ES-I3 (cell line): ENCODE measurements around the gene SNRNP70.
A peak's percentile ranks its signal among the peaks of the same experiment; 100 is the strongest.
"Not testable (repeated sequence)": the region's sequence is repeated elsewhere in the genome, so short reads cannot be mapped to it uniquely, and the experiment has no call there.

Source experiments
- H3K36me3 ChIP-seq: 2 replicates; pipeline ENCODE4 v1.6.1; 2013; ENCODE audit warnings: mild to moderate bottlenecking, low read length, control low read depth, moderate library complexity; ENCODE audit not compliant: insufficient read depth
- H3K4me1 ChIP-seq: 2 replicates; pipeline ENCODE4 v1.6.1; 2013; ENCODE audit warnings: mild to moderate bottlenecking, control low read depth, low read length; ENCODE audit not compliant: insufficient read depth
- H3K9ac ChIP-seq: 2 replicates; pipeline ENCODE4 v1.6.1; 2013; ENCODE audit warnings: low read depth, mild to moderate bottlenecking, low read length, moderate library complexity
- H3K9me3 ChIP-seq: 2 replicates; pipeline ENCODE4 v1.6.1; 2013; ENCODE audit warnings: mild to moderate bottlenecking, low read length, moderate library complexity; ENCODE audit not compliant: control insufficient read depth, insufficient read depth

Gene SNRNP70, protein sequence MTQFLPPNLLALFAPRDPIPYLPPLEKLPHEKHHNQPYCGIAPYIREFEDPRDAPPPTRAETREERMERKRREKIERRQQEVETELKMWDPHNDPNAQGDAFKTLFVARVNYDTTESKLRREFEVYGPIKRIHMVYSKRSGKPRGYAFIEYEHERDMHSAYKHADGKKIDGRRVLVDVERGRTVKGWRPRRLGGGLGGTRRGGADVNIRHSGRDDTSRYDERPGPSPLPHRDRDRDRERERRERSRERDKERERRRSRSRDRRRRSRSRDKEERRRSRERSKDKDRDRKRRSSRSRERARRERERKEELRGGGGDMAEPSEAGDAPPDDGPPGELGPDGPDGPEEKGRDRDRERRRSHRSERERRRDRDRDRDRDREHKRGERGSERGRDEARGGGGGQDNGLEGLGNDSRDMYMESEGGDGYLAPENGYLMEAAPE

DNA sequence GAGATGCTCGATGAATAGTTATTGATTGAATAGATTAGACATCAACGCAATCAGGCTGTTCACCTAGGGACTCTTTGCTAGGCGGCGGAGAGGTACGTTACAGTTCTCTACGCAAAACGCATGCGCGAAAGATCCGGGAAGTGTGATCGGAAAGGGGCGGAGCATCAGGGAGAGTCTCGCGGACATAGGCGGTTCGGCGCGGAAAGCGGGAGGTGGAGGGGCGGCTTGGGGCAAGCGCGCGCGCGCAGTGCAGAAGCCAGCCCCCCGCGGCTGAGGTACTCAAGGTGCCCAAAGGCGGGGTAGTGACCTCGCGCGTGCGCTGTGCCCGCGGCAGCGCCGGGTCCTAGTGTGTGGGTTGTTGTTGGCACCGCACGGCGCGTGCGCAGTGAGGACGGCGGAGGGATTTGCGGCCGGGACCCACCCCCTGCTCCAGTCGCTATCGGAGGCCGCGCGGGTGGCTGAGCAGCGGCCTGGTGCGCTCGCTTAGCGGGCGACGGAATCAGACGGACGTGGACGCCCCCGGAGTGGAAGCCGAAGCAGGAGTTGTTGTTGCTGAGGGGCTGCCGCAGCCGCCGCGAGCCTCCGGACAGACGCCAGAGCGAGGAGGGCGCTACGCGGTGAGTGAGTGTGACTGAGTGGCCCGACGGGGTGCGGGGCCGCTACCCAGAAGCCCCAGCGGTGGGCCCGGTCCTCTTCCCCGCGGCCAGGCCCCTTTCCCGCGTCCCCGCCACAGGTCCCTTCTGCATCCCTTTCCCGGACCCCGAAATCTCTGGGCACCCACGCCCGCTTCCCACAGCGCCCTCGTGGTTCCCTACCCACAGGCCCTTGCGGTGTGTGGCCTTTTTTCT, at the start of gene SNRNP70:
SNRNP70 (plus strand) TSS at position 432 of the 848 bp plus-strand sequence. CDS start 964 bp downstream, outside the sequence.
- H3K9ac ChIP-seq = peak within 1 kb of the TSS; percentile 80

DNA sequence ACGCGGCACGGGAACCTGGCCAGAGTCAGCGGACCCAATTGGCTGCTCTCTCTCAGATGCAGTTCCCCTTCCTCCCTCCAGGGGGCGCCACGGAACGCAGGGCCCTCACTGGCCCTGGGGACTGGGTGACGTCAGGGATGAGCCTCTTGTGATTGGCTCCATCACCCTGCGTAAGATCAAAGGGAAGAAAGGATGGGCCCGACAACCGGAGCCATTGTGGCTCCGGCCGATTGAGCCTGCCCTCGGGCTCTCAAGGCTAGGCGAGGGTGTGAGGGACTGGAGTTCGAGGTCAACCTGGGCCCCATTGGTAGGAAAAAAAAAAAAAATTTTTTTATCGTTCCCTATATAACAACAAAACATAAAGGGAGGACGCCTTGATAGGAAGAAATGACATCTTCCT, 48.4 kb upstream of the SNRNP70 start, which contains the start of gene CGB1:
CGB1 (minus strand) TSS at position 81 of the 400 bp plus-strand sequence. CDS start 184 bp downstream, outside the sequence.
- H3K9ac ChIP-seq, H3K4me1 ChIP-seq, H3K9me3 ChIP-seq, H3K36me3 ChIP-seq: not testable (repeated sequence)

More for the DNA sequence above, at the start of gene SNRNP70:
- no peaks in the 10 kb centered on the region; the same call in 1 of the 2 replicates for H3K4me1 ChIP-seq
- no peaks in the 10 kb centered on the region for H3K9me3 ChIP-seq
- peaks cover 15% of the 10 kb centered on the region for H3K36me3 ChIP-seq

DNA sequence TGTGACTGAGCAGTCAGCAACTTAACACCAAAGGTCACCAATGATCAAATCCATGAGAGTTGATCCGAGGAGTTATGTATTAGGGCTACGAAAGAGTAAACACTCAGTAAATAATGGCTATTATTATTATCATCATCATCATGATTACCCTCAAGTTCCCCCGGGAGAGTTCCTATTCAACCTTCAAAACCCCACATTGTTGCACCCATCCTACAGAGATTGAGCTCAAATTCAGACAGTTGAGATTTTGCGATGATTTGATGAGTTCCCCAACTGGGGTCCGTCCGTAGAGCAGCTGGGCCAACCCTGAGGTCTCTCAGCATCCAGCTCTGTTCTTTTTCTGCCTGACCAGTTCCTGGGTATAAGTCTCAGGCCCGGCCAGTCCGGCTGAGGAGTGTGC, 47.1 kb upstream of the SNRNP70 start:
- not testable (repeated sequence) for H3K9ac ChIP-seq, H3K4me1 ChIP-seq, H3K9me3 ChIP-seq, H3K36me3 ChIP-seq

DNA sequence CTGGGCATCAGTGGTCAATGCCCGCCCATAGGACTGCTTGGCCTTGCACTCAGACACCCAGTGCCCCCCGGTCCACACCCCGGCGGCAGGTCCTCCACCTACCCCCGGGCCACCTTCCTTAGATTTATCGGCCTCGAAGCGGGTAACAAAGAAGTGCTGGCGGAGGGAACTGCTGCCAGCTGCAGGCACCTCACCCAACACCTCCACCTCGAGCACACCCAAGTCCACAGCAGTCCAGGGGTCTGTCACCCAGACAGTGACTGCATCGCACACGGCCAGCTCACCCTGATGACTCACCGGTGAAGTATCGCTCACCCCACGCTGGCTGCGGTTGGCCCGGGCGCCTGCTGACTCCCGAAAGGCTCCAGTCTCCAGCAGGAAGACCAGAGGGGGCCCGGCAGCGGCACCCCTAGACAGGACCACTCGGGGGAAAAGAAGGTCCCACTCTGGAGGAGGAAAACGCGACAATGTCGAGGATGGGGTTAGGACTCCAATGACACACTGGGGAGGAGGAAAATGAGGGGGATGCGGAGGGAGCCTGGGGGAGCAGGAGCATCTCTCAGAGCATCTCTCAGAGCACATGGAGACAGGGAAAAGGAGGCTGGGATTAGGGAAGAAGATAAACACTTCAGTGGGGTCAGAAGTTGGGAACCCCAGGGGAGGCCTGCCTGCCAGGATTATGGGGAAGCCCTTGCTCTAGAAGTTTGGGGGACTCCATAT, 46.5 kb upstream of the SNRNP70 start:
- not testable (repeated sequence) for H3K36me3 ChIP-seq, H3K4me1 ChIP-seq, H3K9me3 ChIP-seq, H3K9ac ChIP-seq

DNA sequence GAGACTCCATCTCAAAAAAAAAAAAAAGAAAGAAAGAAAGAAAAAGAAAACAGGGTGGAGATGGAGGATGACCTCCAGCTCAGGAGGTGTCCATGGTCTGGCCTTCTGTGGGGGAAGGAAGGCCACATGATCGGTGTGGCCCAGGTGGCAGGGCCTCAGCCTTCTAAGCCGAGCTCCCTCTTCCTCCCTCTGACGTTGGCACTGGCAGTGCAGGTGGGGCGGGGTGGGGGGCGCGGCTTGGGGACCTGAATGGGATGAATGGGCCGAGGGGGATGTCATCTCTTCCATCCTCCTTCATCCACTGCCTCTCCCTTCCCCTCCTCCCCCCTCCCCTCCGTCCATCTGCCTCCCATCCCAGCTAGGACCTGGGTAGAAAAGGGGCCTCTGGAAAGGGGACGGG, 45.5 kb upstream of the SNRNP70 start:
- H3K4me1 ChIP-seq, H3K36me3 ChIP-seq, H3K9ac ChIP-seq, H3K9me3 ChIP-seq: not testable (repeated sequence)

DNA sequence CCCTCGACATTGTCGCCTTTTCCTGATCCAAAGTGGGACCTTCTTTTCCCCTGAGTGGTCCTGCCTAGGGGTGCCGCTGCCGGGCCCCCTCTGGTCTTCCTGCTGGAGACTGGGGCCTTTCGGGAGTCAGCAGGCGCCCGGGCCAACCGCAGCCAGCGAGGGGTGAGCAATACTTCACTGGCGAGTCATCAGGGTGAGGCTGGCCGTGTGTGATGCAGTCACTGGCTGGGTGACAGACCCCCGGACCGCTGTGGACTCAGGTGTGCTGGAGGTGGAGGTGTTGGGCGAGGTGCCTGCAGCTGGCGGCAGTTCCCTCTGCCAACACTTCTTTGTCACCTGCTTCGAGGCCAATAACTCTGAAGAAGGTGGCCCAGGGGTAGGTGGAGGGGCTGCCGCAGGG, 43.1 kb upstream of the SNRNP70 start:
- H3K36me3 ChIP-seq = no peaks in the 10 kb centered on the region
- H3K4me1 ChIP-seq = peaks cover 4% of the 10 kb centered on the region; the same call in 1 of the 2 replicates
- no peak overlapping the region for H3K9ac ChIP-seq

DNA sequence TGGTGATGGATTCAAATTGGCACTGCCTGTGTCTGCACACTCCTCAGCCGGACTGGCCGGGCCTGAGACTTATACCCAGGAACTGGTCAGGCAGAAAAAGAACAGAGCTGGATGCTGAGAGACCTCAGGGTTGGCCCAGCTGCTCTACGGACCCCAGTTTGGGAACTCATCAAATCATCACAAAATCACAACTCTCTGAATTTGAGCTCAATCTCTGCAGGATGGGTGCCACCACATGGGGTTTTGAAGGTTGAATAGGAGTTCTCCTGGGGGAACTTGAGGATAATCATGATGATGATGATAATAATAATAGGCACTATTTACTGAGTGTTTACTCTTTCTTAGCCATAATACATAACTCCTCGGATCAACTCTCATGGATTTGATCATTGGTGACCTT, 42.6 kb upstream of the SNRNP70 start:
- not testable (repeated sequence) for H3K36me3 ChIP-seq, H3K9ac ChIP-seq, H3K9me3 ChIP-seq, H3K4me1 ChIP-seq

More for the DNA sequence above, 43.1 kb upstream of the SNRNP70 start:
- no peaks in the 10 kb centered on the region for H3K9me3 ChIP-seq

DNA sequence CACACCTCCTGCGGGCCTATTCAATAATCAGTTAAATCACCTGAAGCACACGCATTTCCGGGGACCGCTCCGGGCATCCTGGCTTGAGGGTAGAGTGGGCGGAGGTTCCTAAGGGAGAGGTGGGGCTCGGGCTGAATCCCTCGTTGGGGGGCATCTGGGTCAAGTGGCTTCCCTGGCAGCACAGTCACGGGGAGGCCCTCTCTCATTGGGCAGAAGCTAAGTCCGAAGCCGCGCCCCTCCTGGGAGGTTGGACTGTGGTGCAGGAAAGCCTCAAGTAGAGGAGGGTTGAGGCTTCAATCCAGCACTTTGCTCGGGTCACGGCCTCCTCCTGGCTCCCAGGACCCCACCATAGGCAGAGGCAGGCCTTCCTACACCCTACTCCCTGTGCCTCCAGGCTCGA, 41.7 kb upstream of the SNRNP70 start, which contains the start of gene CGB5:
CGB5 (plus strand) TSS at position 301 of the 400 bp plus-strand sequence. CDS start 362 bp downstream, outside the sequence.
- not testable (repeated sequence) for H3K9ac ChIP-seq, H3K4me1 ChIP-seq, H3K9me3 ChIP-seq, H3K36me3 ChIP-seq

DNA sequence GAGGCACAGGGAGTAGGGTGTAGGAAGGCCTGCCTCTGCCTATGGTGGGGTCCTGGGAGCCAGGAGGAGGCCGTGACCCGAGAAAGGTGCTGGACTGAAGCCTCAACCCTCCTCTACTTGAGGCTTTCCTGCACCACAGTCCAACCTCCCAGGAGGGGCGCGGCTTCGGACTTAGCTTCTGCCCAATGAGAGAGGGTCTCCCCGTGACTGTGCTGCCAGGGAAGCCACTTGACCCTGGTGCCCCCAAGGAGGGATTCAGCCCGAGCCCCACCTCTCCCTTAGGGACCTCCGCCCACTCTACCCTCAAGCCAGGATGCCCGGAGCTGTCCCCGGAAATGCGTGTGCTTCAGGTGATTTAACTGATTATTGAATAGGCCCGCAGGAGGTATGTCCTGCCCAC, 36.2 kb upstream of the SNRNP70 start, which contains the start of gene CGB8:
CGB8 (minus strand) TSS at position 101 of the 400 bp plus-strand sequence. CDS start 372 bp downstream, outside the sequence.
- not testable (repeated sequence) for H3K36me3 ChIP-seq, H3K9ac ChIP-seq, H3K9me3 ChIP-seq, H3K4me1 ChIP-seq

DNA sequence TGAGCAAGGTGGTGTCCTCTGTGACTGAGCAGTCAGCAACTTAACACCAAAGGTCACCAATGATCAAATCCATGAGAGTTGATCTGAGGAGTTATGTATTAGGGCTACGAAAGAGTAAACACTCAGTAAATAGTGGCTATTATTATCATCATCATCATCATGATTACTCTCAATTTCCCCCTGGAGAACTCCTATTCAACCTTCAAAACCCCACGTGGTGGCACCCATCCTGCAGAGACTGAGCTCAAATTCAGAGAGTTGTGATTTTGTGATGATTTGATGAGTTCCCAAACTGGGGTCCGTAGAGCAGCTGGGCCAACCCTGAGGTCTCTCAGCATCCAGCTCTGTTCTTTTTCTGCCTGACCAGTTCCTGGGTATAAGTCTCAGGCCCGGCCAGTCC, 35.4 kb upstream of the SNRNP70 start:
- not testable (repeated sequence) for H3K36me3 ChIP-seq, H3K4me1 ChIP-seq, H3K9ac ChIP-seq, H3K9me3 ChIP-seq

DNA sequence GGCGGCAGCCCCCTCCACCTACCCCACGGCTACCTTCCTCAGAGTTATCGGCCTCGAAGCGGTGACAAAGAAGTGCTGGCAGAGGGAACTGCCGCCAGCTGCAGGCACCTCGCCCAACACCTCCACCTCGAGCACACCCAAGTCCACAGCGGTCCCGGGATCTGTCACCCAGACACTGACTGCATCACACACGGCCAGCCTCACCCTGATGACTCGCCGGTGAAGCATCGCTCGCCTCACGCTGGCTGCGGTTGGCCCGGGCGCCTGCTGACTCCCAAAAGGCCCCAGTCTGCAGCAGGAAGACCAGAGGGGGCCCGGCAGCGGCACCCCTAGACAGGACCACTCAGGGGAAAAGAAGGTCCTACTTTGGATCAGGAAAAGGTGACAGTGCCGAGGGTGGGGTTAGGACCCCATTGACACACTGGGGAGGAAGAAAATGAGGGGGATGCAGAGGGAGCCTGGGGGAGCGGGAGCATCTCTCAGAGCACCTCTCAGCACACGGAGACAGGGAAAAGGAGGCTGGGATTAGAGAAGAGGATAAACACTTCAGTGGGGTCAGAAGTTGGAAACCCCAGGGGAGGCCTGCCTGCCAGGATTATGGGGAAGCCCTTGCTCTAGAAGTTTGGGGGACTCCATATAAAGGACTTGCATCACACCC, 34.7 kb upstream of the SNRNP70 start:
- not testable (repeated sequence) for H3K9me3 ChIP-seq, H3K9ac ChIP-seq, H3K36me3 ChIP-seq, H3K4me1 ChIP-seq

DNA sequence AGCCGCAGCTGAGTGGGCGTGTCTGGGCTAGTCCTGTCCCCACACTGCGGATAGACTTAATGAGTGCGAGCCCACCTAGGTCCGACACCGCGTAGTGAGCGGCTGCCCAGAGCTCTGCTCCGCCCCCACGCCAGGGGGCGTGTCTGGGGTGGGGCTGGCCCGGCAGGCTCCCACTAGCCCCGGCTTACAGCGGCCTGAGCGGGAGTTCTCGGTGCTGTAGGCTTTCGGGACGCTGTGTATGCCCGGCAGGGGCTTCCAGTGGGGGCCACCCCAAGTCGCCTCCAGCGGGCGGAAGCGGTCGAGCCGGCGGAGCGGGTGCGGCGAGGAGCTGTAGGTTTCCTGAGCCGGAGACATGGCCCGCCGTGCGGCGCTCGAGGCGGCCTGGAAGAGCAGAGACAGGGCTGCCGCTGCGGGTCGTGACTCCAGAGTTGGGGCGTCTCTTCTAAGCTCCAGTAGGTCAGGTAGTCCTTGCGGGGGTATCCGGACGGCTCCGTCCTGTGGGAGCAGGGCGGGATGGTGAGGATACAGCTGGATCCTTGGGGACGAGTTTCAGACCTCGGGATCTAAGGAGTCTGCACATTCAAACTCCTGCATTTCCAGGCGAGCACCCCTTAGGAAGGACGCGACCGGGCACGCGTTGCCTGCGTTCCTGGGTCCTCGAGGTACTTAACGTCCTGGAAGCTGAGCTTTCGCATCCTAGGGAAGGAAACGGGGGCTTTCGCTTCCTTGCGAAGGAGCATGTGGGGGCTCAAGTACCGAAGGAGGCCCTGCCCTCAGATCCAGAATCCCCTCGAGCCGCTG, 28.9 kb upstream of the SNRNP70 start:
- no peaks in the 10 kb centered on the region for H3K36me3 ChIP-seq
- H3K9me3 ChIP-seq = no peaks in the 10 kb centered on the region
- H3K4me1 ChIP-seq = no peaks in the 10 kb centered on the region
- H3K9ac ChIP-seq = peak overlapping the region; percentile 78

DNA sequence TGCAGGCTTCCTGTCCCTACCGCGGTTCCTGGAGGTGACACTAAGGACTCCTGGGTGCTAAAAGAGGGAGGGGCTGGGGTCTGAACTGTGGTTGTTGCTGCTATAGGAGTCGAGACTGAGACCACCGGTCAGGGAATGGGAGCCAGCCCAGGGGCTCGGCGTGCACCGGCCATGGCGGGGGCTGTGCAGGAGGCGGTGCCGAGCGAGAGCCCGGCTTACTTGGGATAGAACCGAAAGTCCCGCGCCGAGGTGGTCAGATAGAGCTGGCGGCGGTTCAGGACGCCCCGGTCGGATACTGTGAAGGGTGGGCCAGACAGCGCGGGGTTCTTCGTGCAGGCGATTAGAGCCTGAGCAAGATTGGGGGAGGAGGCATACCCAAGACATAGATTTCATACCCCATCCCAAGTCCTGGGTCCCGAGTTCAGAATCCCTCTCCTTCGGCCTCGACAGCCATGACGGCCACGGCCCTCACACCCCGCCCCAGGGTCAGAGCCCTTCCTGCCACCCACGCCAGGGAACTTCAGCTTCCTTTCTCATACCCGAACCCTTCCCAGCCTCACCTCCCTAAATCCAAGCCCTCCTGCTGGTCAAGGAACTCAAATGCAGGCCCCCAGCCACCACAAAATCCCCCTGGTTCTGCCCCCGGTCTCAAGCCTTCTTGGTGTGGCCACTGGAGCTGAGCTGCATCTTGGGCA, 28.2 kb upstream of the SNRNP70 start:
- H3K9ac ChIP-seq = peak overlapping the region; percentile 78; the same call in 1 of the 2 replicates
- H3K4me1 ChIP-seq, H3K9me3 ChIP-seq, H3K36me3 ChIP-seq: not testable (repeated sequence)
